COR-L47 (cell line): ENCODE measurements around the gene SCAP.

Experiments used
- DNase-seq: peaks from one replicate; lab custom pipeline; 2025; lab: John Stamatoyannopoulos, UW

SCAP gene

GRCh38 chr3:47430606-47431005, 45.1 kb downstream of the SCAP start:
- no peak for DNase-seq

GRCh38 chr3:47429476-47430270, 46.1 kb downstream of the SCAP start:
- no peak for DNase-seq

DNA sequence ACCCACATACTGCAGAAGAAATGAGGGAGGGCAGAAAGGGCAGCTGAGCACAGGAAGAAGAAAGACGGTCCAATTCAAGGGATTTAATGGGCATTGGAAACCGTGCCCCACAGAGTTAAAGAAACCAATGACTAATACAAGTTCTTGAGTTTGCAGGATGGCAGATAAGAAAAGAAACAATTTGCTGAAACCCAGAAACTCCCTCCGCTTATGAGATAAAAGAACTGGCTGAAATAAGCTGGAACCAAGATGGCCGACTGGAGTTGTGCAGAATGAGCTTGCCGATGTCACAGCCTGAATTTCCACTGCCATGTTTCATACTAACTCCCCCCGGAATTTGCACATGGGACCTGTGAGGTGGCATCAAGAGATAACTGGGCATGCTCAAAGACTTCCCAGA, 47.1 kb downstream of the SCAP start:
- DNase-seq: no peak

DNA sequence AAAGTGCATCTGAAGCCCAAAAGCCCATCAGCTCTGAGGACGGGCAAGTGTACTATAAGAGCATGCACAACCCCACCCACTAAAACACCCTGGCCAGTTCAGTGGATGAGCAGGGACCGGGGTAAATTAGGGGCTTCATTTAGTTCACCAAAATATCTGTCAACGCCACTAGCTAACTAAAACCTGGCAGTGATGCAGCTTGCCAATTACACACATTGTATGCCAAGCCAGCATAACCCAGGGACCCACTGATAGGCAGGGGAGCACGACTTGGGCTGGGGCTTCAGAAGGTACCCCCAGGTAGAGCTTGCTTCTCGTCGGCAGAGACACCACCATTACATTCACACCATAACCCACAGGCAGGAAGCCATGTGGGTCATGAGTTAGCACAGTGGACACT, 47.9 kb downstream of the SCAP start:
- no peak for DNase-seq

GRCh38 chr3:47425959-47426358, 49.8 kb downstream of the SCAP start:
- DNase-seq: no peak

GRCh38 chr3:47425383-47425778, 50.4 kb downstream of the SCAP start:
- DNase-seq: no peak

DNA sequence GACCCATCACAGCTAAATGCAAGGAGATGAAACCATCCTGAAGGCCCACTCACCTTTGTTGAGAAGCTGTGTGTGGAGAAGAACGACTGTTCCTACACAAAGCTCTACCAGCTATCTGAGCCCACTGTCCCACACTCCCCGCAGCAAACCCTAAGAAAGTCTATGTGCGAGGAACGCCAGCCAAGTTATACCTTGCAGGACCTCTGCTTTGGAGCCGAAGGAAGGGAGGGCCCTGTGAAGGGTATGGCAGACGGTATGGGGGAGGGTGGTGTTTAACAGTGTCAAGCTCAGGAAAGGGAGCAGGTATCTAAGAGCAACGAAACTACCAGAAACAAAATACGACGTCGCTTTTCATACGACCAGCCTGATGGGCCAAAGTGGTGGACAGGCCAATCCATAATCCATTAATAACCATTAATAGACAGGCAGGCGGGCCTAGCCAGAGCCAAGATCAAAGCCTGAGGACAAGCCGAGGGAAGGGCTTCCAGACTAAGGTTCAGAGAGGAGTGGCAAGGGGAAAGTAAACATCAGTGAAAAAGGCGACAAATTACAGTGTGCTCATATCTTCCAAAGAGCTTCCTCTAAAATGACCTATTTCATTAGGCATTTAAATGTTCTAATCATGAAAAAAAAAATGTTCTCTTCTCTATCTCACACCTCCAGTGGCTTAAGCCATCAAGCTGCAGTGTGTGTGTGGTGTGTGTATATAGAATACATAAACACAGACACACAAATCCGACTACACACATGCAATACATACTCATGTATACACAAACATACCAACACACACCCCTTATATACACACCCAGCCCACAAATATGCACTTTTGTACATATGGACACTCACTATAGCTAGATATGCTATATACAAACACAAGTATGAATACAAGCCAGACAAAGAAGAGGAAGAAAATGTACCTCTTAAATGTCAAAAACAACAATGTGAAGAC, 51.0 kb downstream of the SCAP start:
- no peak for DNase-seq

GRCh38 chr3:47423548-47424145, 52.1 kb downstream of the SCAP start:
- DNase-seq: no peak

GRCh38 chr3:47422743-47423142, 53.0 kb downstream of the SCAP start:
- DNase-seq: no peak

DNA sequence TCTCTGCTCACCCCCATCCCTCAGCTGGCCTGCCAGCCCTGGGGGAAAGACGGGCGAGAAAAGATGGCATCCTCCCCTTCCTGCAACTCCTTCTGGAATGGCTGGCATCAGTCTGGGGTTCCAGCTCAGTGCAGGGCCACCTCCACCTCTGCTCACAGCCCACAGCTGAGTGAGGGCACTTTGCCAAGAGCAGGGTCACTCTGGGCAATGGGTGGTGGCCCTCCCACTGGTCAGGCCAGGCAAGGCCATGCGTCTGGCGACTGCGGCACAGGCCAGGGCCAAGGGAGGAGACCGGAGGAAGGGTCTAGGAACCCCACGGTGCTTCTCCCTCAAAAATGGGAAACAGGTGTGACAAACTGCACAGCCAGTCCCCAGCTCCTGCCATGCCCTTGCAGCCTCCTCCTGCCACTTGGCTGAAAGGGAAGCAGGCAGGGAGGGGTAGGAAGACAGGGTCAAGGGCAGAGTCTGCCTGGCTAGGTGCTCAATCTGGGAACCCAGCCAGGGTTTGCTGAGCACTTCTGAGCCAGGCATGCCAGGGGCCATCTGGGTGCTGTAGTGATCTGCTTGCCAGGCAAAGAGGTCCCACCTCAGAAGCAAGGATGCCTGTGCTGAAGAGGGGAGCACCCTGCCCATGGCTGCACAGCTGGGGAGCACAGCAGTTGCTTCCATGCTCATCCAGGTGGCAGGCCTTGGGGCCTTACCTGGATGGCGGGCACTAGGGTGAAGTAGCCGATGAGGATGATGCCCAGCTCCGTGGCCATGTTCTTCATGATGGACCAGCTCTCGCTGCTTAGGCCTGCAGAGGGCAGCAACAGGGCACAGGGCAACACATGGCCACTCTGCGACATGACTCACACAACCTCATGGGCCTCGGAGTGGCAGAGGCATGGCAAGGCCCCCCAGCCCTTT, 53.7 kb downstream of the SCAP start:
- DNase-seq: no peak

- no peak for DNase-seq
Measured at GRCh38 chr3:47420511-47421484, 54.9 kb downstream of the SCAP start.

GRCh38 chr3:47420044-47420430, 55.7 kb downstream of the SCAP start:
- DNase-seq: no peak

DNA sequence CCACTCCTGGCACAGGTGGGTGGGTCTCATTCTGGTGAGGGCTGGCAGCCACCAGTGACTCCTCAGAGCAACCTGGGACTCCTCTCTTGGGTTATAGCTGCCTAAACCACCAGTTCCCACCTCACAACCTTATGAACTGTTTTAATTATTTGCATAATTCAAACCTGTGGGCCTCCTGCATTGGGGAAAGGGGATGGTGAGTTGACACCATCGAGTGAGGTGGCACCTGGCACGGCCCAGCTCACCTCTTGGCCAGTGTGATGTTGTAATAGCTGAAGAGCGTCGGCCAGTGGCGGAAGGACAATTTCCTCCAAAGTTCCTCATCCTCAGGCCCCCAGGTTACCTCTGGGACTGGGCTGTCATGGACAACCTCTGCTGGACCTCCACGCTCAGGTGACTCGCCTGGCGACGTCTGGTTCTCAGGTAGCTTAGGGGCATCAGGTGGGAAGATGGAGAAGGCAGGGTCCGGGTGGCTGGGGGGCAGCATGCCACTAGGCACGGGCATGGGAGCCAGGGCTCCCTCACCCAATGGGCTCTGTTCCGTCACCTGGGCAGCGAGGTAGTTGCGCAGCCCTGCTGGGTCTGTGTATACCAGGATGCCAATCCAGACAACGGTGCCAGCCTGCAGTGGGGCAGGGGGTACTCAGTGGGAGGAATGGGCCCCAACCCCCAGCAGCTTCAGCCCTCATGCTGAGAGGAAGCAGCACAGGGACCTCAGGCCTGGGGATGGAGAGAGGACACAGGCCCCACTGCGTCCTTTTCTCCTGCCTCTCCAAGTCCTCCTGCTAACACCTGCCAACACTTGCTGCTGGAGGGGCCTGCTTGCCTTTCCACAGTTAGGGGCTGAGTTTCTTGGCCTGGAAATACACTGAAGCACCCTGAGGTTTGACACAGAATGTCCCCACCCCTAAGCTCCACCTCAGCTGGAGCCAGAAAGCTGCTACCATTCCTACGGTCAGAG, 56.4 kb downstream of the SCAP start:
- DNase-seq: no peak

DNA sequence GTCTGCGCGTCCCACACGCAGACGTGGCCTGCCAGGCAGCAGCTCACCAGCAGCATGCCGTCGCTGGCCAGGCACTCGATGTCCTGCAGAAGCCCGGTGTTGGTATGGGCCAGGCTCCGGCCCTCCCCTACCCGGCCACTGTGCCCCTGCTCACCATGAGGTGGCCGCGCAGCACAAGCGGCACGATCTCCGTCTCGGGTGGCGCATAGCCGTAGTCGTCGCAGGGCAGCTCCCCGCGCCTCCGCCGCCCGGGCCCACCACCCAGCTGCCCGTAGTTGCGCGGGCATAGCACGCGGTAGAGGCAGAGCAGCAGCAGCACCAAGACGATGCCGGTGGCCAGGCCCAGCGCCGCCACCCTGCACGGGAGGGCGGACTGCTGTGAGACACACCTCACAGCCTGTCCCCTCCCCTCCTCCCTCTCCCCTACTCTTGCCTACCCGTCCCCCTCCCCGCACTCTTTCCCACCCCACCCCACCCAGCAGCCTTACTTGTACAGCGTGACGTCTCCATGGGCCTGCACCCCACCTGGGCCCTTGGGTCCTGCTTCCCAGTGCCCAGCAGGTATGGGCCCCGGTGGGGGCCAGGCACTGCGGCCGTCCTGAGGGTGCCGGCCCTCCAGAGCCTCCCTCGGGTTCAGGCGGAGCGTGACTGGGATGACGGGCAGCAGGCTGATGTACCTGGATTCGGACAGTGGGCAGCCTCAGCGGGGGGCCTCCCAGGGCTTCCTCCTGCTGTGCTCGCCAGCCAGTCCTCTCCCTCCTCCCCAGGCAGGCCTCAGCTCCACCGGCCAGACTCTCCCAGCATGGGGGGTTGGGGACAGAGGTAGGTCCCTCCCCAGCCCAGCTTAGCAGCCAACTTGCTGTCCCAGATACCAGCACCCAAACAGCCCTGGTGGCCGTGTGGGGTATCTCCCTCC, 57.3 kb downstream of the SCAP start:
- DNase-seq: no peak

GRCh38 chr3:47416041-47416440, 59.7 kb downstream of the SCAP start:
- DNase-seq: no peak

DNA sequence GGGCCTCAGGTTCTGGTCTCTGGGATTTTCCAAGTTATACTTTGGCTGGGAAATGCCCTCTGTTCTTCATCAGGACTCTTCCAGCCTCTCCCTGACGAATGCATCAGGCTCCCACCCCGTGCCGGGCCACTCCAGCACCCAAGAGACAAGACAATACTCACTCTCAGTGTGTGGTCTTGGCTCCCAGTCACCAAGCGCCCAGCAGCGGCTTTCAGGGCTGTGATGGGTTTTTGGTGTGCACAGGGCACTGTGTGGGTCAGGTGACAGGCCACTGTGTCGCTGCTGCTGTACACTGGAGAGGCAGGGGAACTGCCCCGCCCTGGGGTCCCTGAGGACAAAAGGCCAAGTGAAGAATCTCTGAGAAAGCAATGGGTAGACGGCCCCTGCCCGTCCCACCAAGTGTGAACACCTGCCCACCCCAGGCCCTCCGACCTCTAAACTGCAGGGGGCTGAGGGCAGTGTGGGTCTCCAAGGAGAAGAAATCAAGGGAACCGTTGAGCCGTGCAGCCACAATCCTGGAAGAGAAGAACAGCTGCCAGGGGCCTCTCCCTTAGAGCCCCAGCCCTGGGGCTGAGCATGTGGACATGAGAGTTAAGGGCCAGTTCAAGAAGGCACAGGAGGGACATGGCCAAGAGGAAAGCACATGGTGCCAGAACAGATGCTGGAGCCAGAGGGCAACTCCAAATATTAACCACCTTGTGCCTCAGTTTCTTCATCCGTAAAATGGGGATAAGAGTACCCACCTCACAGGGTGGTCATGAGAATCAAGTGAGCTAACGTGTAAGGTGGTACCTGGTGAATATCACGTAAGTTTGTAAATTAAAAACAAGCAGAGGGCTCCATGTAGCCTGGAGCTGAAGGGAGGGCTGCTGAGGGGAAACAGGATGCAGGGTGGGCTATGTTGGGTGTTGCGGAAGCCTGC, 60.8 kb downstream of the SCAP start:
- no peak for DNase-seq

DNA sequence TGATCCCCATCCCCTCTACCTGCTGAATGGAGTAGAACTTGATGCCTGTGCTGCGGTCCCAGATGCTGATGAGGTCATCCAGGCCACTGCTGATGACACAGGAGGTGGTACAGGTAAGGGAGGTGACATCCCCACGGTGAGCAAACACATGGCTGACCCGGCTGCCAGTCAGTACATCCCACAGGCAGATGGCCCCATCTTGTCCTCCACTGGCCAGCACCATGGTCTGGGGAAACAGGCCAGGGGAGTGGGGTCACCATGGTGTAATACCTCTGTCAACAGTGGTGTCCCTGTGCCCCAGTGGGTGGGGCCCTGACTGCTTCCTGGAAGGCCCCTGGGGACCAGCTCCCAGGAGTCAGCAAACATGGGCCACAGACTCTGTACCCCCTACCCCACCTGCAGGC, 61.6 kb downstream of the SCAP start:
- DNase-seq: no peak
